OCI-LY1 (cell line): ENCODE data around the gene KDM4B.
"Not testable (repeated sequence)": the region's sequence is repeated elsewhere in the genome, so short reads cannot be mapped to it uniquely, and the experiment has no call there.

Experiments
- CTCF ChIP-seq: fragments of 200-600 bp; sonication (generic), shearing (Covaris generic); IDR thresholded peaks from 2 replicates; pipeline ENCODE4 v1.5.1; 2017; ENCODE audit warnings: mild to moderate bottlenecking, antibody characterized with exemption, low read length, moderate library complexity, mixed read lengths
- EZH2 ChIP-seq: fragments of 200-600 bp; sonication (generic), shearing (Covaris generic); IDR thresholded peaks from 2 replicates; pipeline ENCODE4 v1.8.0; 2017; ENCODE audit warnings: borderline replicate concordance, mixed run types, mild to moderate bottlenecking, antibody characterized with exemption, low read length, moderate library complexity, mixed read lengths

- TF ChIP-seq CTCF, EZH2: not testable (repeated sequence)
These were observed 18.3 kb upstream of the KDM4B start for GRCh38 chr19:4950650-4951049.
